ENCODE results near the gene PTPRK. TPM values are rescaled to one million over a fixed set of nuclear protein-coding genes. Genes with fewer than 3 reads are reported as not detected.

Gene PTPRK
- total and polyA plus RNA-seq, 2 donors = 26.7 to 134 TPM

GRCh38 chr6:128172081-128172480 is 348.3 kb downstream of the PTPRK start:
- Histone ChIP-seq H3K27ac (ENCODE audit: low read depth) (no peak overlapping the region), H3K4me3 (ENCODE audit: low read depth, low read length) (no peak overlapping the region), H3K36me3 (ENCODE audit: insufficient read depth) (no peaks in the 10 kb centered on the region), H3K4me1 (ENCODE audit: insufficient read depth) (no peaks in the 10 kb centered on the region)
- DNase-seq (ENCODE audit: extremely low spot score) = no peak

GRCh38 chr6:128171182-128171581 is 349.2 kb downstream of the PTPRK start:
- no peak overlapping the region for H3K4me3 ChIP-seq (ENCODE audit: low read depth, low read length)
- DNase-seq (ENCODE audit: extremely low spot score) = no peak
- 97% methylated on average over 4 of the region's 4 CpGs for WGBS
- H3K4me1 ChIP-seq (ENCODE audit: insufficient read depth) = no peaks in the 10 kb centered on the region
- H3K36me3 ChIP-seq (ENCODE audit: insufficient read depth) = no peaks in the 10 kb centered on the region
- H3K27ac ChIP-seq (ENCODE audit: low read depth) = no peak overlapping the region

DNA sequence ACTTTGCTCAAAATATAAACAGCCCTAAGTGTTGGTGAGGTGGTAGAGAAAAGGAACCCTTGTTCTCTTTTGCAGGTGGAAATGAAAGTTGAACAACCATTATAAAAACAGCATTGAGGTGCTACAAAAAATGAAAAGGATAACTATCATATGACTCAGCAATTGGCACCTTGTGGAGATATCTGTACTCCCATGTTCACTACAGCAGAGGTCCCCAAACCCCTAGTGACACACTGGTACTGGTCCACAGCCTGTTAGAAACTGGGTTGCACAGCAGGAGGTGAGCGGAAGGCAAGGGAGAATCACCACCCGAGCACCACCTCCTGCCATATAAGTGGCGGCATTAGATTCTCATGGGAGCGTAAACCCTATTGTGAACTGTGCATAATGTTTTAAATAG is 352.2 kb downstream of the PTPRK start:
- no peaks in the 10 kb centered on the region for H3K36me3 ChIP-seq (ENCODE audit: insufficient read depth)
- no peak overlapping the region for H3K4me3 ChIP-seq (ENCODE audit: low read depth, low read length)
- DNase-seq (ENCODE audit: extremely low spot score) = no peak
- WGBS = over 99% methylated on average over 4 of the region's 4 CpGs
- no peak overlapping the region for H3K27ac ChIP-seq (ENCODE audit: low read depth)
- no peaks in the 10 kb centered on the region for H3K4me1 ChIP-seq (ENCODE audit: insufficient read depth)

DNA sequence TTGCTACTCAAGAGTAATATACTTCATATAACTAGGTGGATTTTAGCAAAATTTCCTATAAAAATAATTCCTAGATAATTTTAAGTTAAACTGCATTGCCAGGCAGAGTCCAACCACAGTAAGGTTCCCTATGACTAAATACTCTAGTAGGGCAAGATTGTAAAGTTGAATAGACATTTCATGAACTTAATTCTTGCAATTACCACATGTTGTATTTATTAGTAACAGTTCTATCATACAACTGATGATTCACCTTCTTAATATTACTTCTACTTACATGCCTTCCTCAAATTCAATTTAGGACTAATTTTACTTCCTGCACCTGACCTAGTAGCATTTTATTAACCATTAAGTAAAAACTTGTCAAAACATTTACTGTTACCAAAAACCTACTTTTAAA is 352.8 kb downstream of the PTPRK start:
- Histone ChIP-seq H3K27ac (ENCODE audit: low read depth) (no peak overlapping the region), H3K4me3 (ENCODE audit: low read depth, low read length) (no peak overlapping the region), H3K36me3 (ENCODE audit: insufficient read depth) (no peaks in the 10 kb centered on the region), H3K4me1 (ENCODE audit: insufficient read depth) (no peaks in the 10 kb centered on the region)
- no peak for DNase-seq (ENCODE audit: extremely low spot score)

GRCh38 chr6:128164254-128164653 is 356.1 kb downstream of the PTPRK start:
- Histone ChIP-seq H3K4me3 (ENCODE audit: low read depth, low read length) (no peak overlapping the region), H3K27ac (ENCODE audit: low read depth) (no peak overlapping the region), H3K4me1 (ENCODE audit: insufficient read depth) (no peaks in the 10 kb centered on the region), H3K36me3 (ENCODE audit: insufficient read depth) (no peaks in the 10 kb centered on the region)
- DNase-seq (ENCODE audit: extremely low spot score) = no peak
- WGBS = 98% methylated on average over 1 of the region's 1 CpG

GRCh38 chr6:128162423-128162822 is 358.0 kb downstream of the PTPRK start:
- Histone ChIP-seq H3K36me3 (ENCODE audit: insufficient read depth) (no peaks in the 10 kb centered on the region), H3K27ac (ENCODE audit: low read depth) (no peak overlapping the region), H3K4me3 (ENCODE audit: low read depth, low read length) (no peak overlapping the region), H3K4me1 (ENCODE audit: insufficient read depth) (no peaks in the 10 kb centered on the region)
- 87% methylated on average over 2 of the region's 2 CpGs for WGBS
- no peak for DNase-seq (ENCODE audit: extremely low spot score)

GRCh38 chr6:128161839-128162238 is 358.6 kb downstream of the PTPRK start:
- H3K36me3 ChIP-seq (ENCODE audit: insufficient read depth) = no peaks in the 10 kb centered on the region
- DNase-seq (ENCODE audit: extremely low spot score) = peak; percentile 7
- no peak overlapping the region for H3K27ac ChIP-seq (ENCODE audit: low read depth)
- no peak overlapping the region for H3K4me3 ChIP-seq (ENCODE audit: low read depth, low read length)
- 48% methylated on average over 1 of the region's 1 CpG for WGBS
- H3K4me1 ChIP-seq (ENCODE audit: insufficient read depth) = no peaks in the 10 kb centered on the region

- 71% methylated on average over 1 of the region's 1 CpG for WGBS
- Histone ChIP-seq H3K4me3 (ENCODE audit: low read depth, low read length) (no peak overlapping the region), H3K36me3 (ENCODE audit: insufficient read depth) (no peaks in the 10 kb centered on the region), H3K27ac (ENCODE audit: low read depth) (no peak overlapping the region), H3K4me1 (ENCODE audit: insufficient read depth) (no peaks in the 10 kb centered on the region)
- no peak for DNase-seq (ENCODE audit: extremely low spot score)
Observed at GRCh38 chr6:128161263-128161662, 359.1 kb downstream of the PTPRK start.

- H3K4me3 ChIP-seq (ENCODE audit: low read depth, low read length) = no peak overlapping the region
- no peaks in the 10 kb centered on the region for H3K4me1 ChIP-seq (ENCODE audit: insufficient read depth)
- no peaks in the 10 kb centered on the region for H3K36me3 ChIP-seq (ENCODE audit: insufficient read depth)
- no peak overlapping the region for H3K27ac ChIP-seq (ENCODE audit: low read depth)
- DNase-seq (ENCODE audit: extremely low spot score) = no peak
- 68% methylated on average over 4 of the region's 4 CpGs for WGBS
Observed at GRCh38 chr6:128158496-128158895, 361.9 kb downstream of the PTPRK start.

DNA sequence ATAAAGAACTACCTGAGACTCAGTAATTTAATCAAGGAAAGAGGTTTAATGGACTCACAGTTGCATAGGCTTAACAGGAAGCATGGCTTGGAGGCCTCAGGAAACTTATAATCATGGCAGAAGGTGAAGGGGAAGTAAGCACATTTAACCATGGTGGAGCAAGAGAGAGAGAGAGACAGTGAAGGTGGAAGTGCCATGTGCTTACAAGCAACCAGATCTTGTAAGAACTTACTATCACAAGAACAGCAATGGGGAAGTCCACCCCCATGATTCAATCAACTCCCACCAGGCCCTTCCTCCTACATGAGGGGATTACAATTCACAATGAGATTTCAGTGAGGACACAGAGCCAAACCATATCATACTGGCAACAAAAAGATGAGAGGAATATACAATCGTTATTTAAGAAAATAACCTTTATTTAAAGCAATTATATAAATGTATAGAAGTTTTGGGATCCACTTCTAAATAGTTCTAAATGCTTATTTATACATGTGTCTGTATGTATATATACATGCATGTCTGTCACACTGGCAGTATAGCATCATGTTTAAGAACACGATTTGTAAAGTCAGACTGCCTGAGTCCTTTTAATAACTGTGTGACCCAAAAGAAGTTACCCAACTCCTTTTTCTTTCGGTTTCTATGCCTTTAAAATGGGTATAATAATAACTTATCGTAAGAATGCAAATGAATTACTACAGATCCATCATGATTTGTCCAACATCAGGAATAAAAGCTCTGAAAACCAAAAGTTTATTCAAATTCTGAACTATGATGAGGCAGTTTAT is 363.9 kb downstream of the PTPRK start:
- Histone ChIP-seq H3K4me3 (ENCODE audit: low read depth, low read length) (no peak overlapping the region), H3K36me3 (ENCODE audit: insufficient read depth) (no peaks in the 10 kb centered on the region), H3K4me1 (ENCODE audit: insufficient read depth) (no peaks in the 10 kb centered on the region), H3K27ac (ENCODE audit: low read depth) (no peak overlapping the region)
- 94% methylated on average over 4 of the region's 4 CpGs for WGBS
- no peak for DNase-seq (ENCODE audit: extremely low spot score)

DNA sequence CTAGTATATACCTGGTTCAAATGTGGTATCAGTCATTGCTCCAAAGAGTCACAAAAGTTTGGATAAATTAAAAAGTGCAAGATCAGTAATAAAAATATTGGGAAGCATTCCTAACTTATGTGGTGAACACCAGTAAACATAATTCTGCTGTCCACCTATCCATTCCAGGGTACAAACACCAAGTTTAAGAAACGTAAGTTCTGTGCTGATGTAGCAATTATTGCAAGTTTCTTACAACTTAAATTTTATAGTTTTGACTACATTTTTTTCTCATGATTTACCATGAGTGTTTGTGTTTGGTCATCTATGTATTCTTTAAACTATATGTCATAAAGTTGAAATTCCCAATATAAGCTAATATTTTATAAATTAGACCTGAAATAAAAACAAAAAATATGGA is 364.6 kb downstream of the PTPRK start:
- H3K4me3 ChIP-seq (ENCODE audit: low read depth, low read length) = no peak overlapping the region
- H3K36me3 ChIP-seq (ENCODE audit: insufficient read depth) = no peaks in the 10 kb centered on the region
- no peaks in the 10 kb centered on the region for H3K4me1 ChIP-seq (ENCODE audit: insufficient read depth)
- no peak for DNase-seq (ENCODE audit: extremely low spot score)
- WGBS = 96% methylated on average over 1 of the region's 1 CpG
- H3K27ac ChIP-seq (ENCODE audit: low read depth) = no peak overlapping the region

GRCh38 chr6:128152551-128152950 is 367.8 kb downstream of the PTPRK start:
- no peaks in the 10 kb centered on the region for H3K36me3 ChIP-seq (ENCODE audit: insufficient read depth)
- no peaks in the 10 kb centered on the region for H3K4me1 ChIP-seq (ENCODE audit: insufficient read depth)
- DNase-seq (ENCODE audit: extremely low spot score) = no peak
- H3K4me3 ChIP-seq (ENCODE audit: low read depth, low read length) = no peak overlapping the region
- WGBS = 77% methylated on average over 4 of the region's 4 CpGs
- H3K27ac ChIP-seq (ENCODE audit: low read depth) = no peak overlapping the region

- WGBS = 76% methylated on average over 5 of the region's 5 CpGs
- H3K4me3 ChIP-seq (ENCODE audit: low read depth, low read length) = no peak overlapping the region
- H3K27ac ChIP-seq (ENCODE audit: low read depth) = no peak overlapping the region
- H3K36me3 ChIP-seq (ENCODE audit: insufficient read depth) = no peaks in the 10 kb centered on the region
- no peak for DNase-seq (ENCODE audit: extremely low spot score)
- H3K4me1 ChIP-seq (ENCODE audit: insufficient read depth) = no peaks in the 10 kb centered on the region
Observed at GRCh38 chr6:128150376-128150775, 370.0 kb downstream of the PTPRK start.

GRCh38 chr6:128149796-128150195 is 370.6 kb downstream of the PTPRK start:
- WGBS = 99% methylated on average over 1 of the region's 1 CpG
- no peak for DNase-seq (ENCODE audit: extremely low spot score)
- Histone ChIP-seq H3K27ac (ENCODE audit: low read depth) (no peak overlapping the region), H3K4me3 (ENCODE audit: low read depth, low read length) (no peak overlapping the region), H3K36me3 (ENCODE audit: insufficient read depth) (no peaks in the 10 kb centered on the region), H3K4me1 (ENCODE audit: insufficient read depth) (no peaks in the 10 kb centered on the region)

- H3K27ac ChIP-seq (ENCODE audit: low read depth) = no peak overlapping the region
- H3K4me1 ChIP-seq (ENCODE audit: insufficient read depth) = no peaks in the 10 kb centered on the region
- DNase-seq (ENCODE audit: extremely low spot score) = no peak
- no peaks in the 10 kb centered on the region for H3K36me3 ChIP-seq (ENCODE audit: insufficient read depth)
- H3K4me3 ChIP-seq (ENCODE audit: low read depth, low read length) = no peak overlapping the region
- WGBS = 89% methylated on average over 1 of the region's 1 CpG
Observed at GRCh38 chr6:128144320-128144719, 376.1 kb downstream of the PTPRK start.

Measured in urinary bladder (tissue), 4 donors.